Measurements from ENCODE around the gene SYNJ2. TPM values are rescaled to one million over a fixed set of nuclear protein-coding genes. Genes with fewer than 3 reads are reported as not detected.

The SYNJ2 gene
- total RNA-seq, 1 experiment from 2014 or later, result 3.9 TPM

DNA sequence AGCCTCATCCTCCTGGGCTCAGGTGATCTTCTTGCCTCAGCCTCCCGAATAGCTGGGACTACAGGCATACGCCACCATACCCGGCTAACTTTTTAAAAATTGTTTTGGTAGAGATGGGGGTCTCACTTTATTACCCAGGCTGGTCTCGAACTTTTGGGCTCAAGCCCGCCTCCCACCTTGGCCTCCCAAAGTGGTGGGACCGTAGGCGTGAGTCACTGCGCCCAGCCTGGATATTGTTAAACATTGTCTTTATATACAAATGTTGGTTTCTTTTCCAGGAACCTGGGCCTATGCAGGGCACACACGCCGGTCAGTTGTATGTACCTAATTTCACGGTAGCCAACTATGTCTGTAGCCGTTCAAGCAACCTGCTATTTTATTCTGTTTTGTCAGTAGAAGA lies 60.1 kb downstream of the SYNJ2 start:
- in situ Hi-C loops (cut with HindIII; ENCODE audit: low pct_unique_long_range_greater_than_20kb, low sequenced_read_pairs), result no loop called here
- DNase-seq (ENCODE audit: low read depth, low spot score), result no peak

DNA sequence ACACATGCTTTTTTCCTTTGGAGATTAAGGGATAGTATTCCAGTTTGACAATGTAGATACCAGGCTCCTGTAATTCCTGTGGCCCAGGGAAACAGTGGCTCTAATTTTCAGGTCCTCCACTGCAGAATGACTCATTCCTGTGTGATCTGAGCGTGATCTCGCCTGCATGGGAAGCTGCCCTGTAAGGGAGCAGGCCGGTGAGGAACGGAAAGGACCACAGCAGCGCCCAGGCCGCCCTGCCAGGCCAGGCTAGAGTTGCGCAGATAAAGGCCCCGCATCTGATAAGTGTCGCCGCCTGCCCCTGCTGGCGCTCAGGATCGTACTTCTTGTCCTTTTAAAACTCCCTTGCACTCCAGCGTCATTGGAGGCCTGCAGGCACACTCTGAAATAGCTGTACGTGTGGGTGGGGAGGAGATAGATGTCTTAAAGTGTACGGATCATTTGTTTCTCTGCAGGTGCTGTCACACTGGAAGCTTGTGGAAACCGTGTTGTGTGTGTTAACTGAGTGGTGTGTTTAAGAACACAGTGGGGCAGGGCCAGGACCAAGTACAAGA lies 60.7 kb downstream of the SYNJ2 start:
- DNase-seq (ENCODE audit: low read depth, low spot score), result peak; percentile 87
- in situ Hi-C loops (cut with HindIII; ENCODE audit: low pct_unique_long_range_greater_than_20kb, low sequenced_read_pairs), result no loop called here

DNA sequence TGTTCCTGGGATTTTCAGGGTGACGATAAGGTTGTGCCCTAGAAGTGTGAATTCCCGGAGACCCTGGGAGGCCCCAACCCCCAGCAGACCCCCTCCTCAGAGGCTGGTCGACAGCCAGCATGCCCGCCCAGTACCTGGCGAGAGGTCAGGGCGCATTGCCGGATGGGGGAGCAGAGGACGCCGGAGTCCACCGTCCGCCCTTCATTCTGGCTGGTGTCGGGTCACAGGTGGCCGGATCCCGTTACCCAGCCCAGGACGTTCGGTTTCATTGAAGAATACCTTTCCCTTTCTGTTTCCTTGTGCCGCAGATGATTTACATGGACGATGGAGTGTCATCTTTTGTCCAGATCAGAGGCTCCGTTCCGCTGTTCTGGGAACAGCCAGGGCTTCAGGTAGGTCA lies 61.3 kb downstream of the SYNJ2 start:
- in situ Hi-C loops (cut with HindIII; ENCODE audit: low pct_unique_long_range_greater_than_20kb, low sequenced_read_pairs), result no loop called here

DNA sequence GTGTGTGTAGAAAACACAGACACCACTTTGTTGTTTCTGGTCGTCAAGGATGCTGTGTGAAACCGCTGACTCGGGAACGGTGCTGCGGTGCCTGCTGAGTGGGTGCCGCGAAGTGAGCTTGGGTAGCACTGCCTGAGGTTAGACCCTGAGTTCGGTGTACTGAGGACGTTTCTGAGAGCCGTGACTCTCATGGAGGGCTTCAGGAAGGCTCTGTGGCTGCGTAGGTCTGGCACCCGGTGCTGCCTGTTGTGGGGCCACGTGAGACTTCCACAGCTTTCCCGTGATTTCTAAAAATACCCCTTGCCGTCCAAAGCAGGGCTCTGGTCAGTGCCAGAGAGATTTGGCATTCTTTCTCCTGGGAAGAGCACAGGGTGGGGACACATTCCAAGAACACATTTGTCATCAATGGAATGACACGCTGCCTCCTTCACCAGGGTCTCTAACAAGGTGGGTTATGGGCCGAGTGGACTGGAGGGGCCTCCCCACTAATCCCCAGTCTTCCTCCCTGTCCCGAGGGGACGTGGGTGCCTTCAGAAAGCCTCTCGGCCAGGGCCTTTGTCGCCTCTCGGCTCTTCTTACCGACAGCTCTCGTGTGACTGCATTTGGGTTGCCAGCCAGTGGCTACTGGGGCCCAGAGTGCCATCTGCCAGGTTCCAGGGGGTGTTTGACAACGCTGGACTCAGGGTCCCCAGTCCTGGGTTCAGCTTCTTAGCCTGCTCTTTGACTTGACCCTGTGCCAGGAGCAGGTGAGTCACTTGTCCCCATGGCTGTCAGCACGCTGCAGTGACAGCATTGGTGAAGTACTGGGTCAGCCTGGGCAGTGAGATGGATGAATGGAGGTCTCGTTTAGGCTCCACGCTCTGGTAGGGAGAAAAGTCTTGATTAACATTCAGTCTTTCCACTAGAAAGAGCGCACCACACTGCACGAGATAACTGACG lies 62.2 kb downstream of the SYNJ2 start:
- DNase-seq (ENCODE audit: low read depth, low spot score), result no peak
- in situ Hi-C loops (cut with HindIII; ENCODE audit: low pct_unique_long_range_greater_than_20kb, low sequenced_read_pairs), result no loop called here

More for the DNA sequence above, 61.3 kb downstream of the SYNJ2 start:
- DNase-seq (ENCODE audit: low read depth, low spot score), result no peak

DNA sequence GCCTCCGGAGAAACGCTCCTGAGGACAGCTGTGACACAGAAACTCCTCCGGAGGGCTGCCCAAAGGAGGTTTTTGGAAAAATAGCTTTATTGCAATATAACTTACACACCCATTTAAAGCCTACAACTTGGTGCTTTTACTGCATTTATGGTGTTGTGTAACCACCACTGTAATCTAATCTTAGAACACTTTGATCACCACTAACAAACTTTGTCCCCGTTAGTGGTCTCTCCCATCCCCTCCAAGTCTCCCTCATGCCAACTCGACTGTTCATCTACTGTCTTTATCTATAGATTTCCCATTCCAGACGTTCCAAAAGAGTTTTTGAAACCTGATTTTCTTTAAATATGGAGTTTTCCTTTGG lies 62.8 kb downstream of the SYNJ2 start:
- no peak for DNase-seq (ENCODE audit: low read depth, low spot score)
- in situ Hi-C loops (cut with HindIII; ENCODE audit: low pct_unique_long_range_greater_than_20kb, low sequenced_read_pairs), result no loop called here

DNA sequence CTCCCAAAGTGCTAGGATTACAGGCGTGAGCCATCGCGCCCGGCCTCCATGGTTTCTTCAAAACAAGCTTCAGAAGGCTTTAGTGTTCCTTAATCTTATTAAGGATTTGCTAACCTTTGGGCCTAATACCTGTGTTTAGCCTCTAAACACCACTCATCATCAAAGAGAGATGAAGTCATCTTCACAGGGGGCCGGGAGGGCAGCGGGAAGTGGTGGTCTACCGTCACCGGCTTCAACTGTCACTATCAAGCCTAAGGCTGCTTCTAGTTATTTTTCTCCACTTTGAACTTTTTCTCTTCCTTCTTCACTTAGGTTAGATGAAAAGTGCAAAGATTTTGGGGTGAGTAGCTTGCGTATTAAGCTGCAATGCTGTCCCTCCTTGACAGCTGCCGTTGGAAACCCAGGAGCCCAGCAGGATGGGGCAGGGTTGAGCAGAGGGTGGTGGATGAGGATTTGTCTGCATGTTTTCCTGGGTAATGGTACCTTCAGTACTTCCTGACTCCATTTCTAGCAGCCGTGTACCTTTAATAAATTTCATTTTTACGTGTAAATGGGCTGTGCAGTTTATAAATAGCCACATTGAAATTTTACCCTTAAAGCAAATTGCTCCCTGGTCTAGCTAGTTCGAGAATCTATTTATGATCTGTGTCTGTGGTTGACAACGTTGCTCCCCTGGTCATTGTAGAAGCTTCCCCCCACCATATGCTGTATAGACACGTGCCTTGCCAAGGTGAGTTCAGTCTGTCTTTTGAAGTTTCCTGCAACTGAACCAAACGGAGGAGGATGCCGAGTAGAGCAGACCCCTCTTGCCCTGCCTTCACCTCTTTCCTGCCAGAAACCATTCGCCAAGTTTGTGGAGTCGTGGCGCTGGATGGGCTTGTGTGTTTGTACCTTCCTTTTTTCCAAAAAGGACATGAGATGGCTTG lies 64.8 kb downstream of the SYNJ2 start:
- in situ Hi-C loops (cut with HindIII; ENCODE audit: low pct_unique_long_range_greater_than_20kb, low sequenced_read_pairs), result no loop called here
- DNase-seq (ENCODE audit: low read depth, low spot score), result no peak

DNA sequence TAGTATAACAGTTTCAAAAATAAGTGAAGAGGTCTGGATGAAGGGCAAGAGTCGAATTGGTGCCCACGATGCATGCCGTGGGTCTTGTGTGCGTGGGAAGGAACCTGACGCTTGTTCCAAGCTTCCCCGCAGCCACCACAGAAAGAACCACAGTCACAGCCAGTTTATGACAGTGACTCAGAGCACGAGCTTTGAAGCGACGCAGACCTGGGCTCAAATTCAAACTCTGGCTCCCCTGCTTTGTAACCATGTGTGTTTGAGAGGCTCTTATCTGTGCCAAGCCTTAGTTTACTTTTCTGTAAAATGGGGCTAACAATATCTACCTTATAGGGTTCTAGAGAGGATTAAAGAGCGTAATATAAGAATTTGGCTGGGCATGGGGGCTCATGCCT lies 65.5 kb downstream of the SYNJ2 start:
- in situ Hi-C loops (cut with HindIII; ENCODE audit: low pct_unique_long_range_greater_than_20kb, low sequenced_read_pairs), result no loop called here
- DNase-seq (ENCODE audit: low read depth, low spot score), result no peak

DNA sequence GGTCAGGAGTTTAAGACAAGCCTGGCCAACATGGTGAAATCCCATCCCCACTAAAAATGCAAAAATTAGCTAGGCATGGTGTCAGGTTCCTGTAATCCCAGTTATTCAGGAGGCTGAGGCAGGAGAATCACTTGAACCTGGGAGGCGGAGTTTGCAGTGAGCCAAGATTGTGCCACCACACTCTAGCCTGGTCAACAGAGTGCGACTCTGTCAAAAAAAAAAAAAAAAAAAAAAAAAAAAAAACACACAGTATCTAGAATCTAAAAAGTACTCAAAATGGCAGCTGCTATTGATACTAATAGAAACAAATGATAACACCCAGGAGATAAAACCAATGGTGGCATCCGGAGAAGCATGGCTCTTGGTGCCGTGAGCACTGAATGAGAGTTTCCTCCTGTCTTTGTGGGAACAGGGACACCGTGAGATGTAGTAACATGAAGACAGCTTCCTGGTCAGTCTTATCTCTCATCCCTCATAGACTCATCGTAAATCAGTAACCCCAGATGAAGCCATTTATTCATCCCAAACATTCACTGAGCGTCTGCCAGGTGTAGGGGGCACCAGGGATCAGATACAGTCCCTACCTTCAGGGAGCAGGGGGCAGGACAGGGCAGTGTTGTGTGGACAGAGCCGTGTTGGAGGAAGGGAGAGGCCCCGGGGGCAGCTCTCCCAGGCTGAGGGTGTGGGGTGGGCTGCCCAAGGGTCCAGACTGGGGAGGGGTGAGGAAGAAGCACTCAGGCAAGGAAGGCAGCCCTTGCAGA lies 66.1 kb downstream of the SYNJ2 start:
- in situ Hi-C loops (cut with HindIII; ENCODE audit: low pct_unique_long_range_greater_than_20kb, low sequenced_read_pairs), result no loop called here
- no peak for DNase-seq (ENCODE audit: low read depth, low spot score)

DNA sequence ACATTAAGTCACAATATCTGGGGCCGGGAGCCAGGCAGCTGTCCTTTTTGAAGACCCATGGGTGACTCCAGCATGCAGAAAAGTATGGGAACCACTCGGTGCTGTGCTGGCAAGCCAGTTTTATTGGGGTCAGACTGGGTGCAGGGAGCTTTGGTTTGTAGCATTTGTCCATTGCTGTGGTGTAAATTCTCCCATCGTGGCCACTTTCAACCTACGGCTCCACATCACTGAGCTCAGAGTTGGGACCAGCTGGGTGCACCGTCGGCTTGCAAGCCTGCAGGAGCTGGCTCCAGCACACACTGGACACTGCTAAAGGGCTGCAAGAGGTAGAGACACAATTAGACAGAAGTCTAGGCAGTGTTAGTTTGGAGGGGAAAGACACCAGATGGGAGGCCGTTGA lies 66.9 kb downstream of the SYNJ2 start:
- DNase-seq (ENCODE audit: low read depth, low spot score), result no peak
- in situ Hi-C loops (cut with HindIII; ENCODE audit: low pct_unique_long_range_greater_than_20kb, low sequenced_read_pairs), result no loop called here

DNA sequence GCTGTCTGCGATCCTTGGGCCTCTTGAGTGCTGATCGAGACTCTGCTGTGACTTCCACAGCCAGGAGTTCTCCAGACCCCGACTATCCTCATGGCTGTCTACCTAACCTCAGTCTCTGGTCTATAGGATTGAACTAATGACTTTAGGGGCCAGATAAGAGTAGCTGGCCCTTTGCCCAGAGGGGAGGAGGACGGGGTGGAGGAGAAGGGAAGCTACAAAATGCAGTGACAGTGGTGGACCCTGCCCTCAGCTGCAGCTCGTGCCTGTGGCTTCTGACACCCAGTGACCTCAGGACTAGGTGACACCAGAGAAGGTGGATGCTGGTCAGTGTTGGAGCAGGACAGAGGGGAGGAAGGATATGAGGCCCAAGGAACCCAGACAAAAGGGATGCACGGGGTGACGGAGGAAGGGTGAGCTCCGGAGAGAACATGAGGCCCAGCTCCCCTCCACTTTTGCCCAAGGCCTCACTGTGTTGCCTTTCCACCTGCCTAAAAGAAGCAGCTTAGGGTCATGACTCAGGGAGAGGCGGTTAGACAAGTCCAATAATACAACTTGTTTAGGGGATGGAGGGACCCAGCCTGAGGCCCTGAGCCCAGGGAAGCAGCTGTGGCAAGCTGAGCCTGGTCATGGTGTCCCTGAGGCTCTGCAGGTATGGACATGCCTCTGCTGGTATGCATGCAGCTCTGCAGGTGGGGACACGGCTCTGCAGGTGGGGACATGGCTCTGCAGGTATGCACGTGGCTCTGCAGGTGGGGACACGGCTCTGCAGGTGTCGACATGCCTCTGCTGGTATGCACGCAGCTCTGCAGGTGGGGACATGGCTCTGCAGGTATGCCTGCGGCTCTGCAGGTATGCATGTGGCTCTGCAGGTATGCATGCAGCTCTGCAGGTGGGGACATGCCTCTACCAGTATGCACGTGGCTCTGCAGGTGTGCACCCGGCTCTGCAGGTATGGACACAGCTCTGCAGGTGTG lies 67.7 kb downstream of the SYNJ2 start:
- in situ Hi-C loops (cut with HindIII; ENCODE audit: low pct_unique_long_range_greater_than_20kb, low sequenced_read_pairs), result no loop called here
- DNase-seq (ENCODE audit: low read depth, low spot score), result no peak

DNA sequence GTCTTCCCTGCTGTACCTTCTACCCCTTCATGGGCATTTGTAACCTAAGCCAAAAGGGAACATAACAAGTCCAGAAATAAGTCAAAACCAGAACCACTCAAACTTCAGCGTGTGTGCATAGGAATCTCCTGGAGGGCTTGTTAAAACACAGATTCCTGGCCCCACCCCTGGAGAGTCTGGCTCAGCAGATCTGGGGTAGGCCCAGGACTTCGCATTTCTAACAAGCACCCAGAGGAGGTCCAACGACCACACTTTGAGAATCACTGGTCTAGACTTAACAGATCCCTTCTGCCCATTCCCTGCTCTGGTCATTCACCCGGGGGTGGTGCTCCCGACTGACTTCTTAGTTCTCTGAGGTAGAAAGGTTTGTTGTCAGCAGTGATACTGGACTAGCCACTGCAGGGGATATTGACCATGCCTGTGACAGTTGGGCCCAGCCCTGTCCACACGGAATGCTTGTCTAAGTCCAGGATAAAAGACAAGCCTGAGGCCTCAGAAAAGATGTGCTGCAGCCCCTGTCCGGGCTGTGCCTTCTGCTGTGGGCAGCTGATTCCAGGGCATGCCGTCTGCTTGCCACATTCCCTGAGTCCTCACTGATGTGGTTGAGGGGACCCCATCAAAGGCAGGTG lies 68.6 kb downstream of the SYNJ2 start:
- in situ Hi-C loops (cut with HindIII; ENCODE audit: low pct_unique_long_range_greater_than_20kb, low sequenced_read_pairs), result no loop called here

DNA sequence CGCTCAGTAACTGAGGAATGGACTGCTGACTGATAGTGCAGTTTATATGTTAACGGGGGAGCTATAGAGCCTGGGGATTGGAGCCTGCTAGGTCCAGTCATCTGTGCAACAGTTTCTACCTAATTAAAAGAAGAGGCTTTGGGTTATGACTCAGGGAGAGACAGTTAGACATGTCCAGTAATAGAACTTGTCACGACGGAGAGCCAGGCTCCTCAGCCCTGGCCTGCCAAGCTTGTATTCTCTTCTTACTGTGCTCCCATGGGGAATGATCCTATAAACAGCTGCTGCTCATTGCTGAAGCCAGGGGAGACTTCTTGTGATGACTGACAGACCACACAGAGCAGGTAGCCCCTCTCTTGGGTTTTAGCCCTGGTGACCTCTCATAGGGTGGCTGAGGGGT lies 69.3 kb downstream of the SYNJ2 start:
- in situ Hi-C loops (cut with HindIII; ENCODE audit: low pct_unique_long_range_greater_than_20kb, low sequenced_read_pairs), result no loop called here
- DNase-seq (ENCODE audit: low read depth, low spot score), result no peak

More for the DNA sequence above, 68.6 kb downstream of the SYNJ2 start:
- no peak for DNase-seq (ENCODE audit: low read depth, low spot score)

DNA sequence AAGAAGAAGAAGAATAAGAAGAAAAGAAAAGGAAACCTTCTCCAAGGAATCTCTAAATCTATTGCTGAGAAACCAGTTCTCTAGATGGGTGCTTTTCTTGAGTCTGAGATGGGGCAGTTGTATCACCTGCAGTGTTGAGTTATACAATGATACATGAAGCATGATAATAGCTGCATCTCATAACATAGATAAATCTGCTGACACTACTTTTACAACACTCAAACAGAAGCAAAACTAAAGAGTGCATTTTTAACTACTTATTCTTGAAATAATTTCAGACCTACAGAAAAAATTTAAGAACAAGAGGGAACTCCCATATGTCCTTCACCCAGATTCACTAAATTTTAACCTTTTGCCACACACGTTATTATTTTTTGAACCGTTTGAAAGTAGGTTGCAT lies 70.3 kb downstream of the SYNJ2 start:
- in situ Hi-C loops (cut with HindIII; ENCODE audit: low pct_unique_long_range_greater_than_20kb, low sequenced_read_pairs), result no loop called here

DNA sequence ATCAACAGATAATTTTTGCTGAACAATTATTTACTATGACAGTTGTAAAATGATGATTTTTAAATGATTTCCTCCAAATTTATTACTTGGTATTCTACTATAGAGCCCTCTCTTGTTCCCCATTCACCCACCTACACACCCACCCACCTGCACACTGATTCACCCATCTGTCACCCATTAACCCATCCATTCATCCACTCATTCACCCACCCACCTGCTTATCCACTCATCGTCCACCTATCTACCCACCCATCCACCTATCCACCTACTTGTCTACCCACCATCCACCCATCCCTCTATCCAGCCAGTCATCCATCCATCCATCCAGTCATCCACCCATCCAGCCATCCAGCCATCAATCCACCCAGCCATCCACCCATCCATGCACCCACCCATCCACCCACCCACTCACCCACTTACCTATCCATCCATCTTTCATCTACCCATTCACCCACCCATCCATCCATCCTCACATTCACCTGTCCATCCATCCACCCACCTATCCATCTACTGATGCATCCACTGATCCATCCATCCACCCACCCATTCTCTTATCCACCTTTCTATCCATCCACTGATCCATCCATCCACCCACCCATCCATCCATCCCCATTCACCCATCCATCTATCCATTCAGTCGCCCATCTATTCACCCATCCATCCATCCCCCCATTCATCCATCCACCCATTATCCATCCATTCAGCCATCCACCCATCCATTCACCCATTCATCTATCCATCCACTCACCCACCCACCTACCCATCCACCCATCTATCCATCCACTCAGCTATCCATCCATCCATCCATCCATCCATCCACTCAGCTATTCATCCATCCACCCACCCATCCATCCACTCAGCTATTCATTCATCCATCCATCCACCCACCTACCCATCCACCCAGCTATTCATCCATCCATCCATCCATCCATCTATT lies 72.0 kb downstream of the SYNJ2 start:
- no peak for DNase-seq (ENCODE audit: low read depth, low spot score)
- in situ Hi-C loops (cut with HindIII; ENCODE audit: low pct_unique_long_range_greater_than_20kb, low sequenced_read_pairs), result no loop called here

More for the DNA sequence above, 70.3 kb downstream of the SYNJ2 start:
- no peak for DNase-seq (ENCODE audit: low read depth, low spot score)

DNA sequence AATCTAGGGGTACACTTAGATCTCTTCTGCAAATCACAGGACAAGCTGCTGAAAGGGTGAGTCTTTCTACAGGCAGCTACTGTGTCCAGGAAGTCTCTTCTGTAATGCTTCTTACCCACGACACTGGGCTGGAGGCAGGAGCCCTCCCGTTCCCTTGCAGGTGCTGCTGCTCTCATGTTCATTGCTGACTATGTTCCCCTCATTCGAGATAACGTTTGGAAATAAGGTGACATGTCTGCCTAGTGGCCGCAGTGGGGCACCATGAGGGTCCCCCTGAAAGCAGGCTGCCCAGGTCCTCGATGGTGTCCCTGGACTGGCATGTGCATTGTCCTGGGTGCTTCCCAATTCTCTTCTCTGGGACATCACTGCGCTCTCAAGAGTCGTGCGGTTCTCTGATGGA lies 74.7 kb downstream of the SYNJ2 start:
- in situ Hi-C loops (cut with HindIII; ENCODE audit: low pct_unique_long_range_greater_than_20kb, low sequenced_read_pairs), result no loop called here
- no peak for DNase-seq (ENCODE audit: low read depth, low spot score)
